ENCODE results near the gene SLC6A2.

The SLC6A2 gene

DNA sequence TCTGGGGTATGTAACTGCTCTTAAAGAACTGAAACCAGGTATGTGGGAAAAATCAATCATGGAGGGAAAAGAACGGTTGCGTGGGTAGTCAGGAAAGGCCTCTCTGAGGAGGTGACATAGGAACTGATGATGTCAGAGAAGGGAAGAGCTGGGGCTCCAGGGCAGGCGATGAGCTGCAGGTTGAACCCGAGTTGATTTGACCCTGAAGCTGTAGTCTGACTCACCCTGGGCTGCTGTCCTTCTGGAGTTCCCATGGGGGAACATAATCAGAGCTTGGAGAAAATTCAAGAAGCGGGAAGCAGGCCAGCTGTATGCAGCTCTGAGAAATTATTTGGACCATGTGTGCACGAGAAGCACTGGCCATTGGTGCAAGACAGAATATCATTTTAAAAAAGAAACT is 16.7 kb downstream of the SLC6A2 start:
- no peak for DNase-seq (ENCODE audit: low read depth)

DNA sequence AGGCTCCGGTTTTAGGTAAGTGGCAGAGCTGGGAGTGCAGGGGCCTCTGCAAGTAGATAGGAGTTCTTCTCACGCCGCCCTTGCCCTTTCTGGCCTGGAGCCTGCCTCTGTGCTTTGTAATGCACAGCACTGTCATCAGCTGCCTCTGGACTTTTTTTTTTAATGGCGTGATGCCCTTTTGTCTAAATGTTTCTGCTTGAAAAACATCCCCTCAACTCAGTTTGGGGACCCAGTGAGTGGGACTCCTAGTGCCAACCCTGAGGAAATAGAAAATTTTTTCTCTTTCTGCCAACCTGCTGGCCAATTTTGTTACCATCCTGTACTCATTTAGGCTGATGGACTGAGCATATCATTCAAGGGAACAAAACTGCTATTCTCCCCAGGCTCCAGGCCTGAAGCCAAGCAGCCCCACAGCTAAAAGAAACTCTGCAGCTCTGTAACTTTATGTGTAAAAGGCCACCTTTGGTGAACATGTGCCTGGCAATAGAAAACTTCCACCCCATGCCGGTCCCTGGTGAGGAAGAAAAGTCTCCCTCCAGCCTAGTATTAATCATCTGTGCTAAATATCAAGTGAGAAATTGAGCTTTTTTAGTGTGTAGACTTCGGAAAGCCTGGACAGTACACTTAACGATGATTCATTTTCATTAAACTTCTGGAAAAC is 22.5 kb downstream of the SLC6A2 start:
- no peak for DNase-seq (ENCODE audit: low read depth)

DNA sequence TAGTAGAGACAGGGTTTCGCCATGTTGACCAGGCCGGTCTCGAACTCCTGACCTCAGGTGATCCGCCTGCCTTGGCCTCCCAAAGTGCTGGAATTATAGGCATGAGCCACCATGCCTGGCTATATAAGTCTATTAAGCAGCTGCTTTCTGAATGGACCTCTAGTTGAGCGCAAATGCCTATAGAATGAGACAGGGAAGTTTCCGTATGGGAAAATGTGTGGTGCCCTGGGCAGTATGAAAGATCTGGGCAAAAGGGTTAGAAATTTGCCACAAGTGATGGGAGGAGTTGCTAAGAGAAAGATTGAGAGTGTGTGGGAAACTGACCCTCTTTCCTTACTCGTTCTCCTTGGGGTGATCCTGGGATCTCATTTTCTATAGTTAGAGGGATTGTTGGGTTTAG is 26.3 kb downstream of the SLC6A2 start:
- DNase-seq (ENCODE audit: low read depth), result no peak

DNA sequence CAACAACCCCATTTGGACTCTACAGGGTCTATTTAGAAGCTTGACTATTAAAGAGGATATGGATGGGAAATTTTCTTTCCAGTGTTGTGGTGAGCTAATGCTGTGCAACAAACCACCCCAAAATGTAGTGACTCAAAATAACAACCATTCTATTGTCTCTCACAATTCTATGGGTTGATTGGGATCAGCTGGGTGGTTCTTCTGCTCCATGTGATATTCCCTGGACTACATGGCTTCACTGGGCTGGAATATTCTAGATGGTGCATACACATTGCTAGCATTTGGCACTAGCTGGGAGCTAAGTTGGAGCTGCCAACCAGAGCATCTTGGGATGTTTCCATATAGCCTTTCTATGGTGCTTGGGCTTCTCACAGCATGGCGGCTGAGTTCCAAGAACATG is 30.2 kb downstream of the SLC6A2 start:
- DNase-seq (ENCODE audit: low read depth), result no peak

DNA sequence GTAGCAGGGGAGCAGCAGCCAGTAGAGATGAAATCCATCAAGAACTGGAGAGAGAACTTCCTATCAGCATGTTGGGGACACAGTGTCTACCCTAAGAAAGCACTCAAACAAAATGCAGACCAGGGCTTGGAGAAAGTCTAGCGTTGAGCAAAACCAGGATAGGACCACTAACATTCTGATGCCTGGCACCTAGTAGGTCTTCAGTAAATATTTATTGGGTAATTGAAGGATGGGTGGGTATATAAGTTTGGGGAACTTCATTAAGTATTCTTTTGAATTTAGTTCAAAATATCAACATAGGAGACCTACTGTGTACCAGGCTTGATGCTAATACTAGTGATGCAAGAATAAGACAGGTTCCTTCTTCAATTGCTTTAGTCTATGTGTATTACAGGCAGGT is 30.9 kb downstream of the SLC6A2 start:
- DNase-seq (ENCODE audit: low read depth), result no peak

DNA sequence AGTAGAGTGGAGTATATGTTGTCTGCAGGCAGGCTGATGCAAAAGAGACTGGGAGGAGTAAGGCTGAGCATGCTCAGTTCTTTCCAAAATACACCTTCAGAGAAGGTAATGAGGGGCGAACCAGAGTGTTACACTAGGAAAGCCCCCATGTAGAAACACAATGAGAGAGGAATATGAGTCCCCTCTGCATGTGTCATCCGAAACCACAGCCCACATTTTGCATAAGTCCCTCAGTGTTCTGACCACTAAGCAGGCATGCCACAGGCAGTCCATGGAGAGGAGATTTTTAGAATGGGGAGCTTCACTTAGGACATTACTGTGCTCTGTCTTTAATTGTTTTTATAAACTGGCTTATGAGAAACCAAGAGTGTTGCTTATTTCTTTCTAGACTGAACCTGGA is 32.0 kb downstream of the SLC6A2 start:
- no peak for DNase-seq (ENCODE audit: low read depth)

DNA sequence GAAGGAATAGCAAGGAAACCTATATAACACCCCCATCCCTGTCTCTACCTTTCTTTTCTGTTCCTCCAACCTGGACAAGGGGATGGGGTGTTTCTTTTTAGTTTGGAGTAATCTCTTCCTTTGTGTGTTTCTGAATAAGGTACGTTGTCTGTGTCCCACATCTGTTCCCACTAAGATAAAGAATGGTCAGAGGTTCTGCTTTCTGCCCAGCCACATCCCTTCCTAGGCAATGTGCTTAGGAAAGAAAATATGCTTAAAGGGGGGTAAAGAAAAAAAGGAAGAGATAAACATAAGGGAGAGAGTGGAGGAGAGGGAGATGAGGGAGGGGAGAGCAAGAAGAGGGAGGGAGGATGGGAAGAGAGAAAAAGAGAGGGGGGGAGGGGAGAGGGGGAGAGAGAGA is 35.1 kb downstream of the SLC6A2 start:
- no peak for DNase-seq (ENCODE audit: low read depth)

DNA sequence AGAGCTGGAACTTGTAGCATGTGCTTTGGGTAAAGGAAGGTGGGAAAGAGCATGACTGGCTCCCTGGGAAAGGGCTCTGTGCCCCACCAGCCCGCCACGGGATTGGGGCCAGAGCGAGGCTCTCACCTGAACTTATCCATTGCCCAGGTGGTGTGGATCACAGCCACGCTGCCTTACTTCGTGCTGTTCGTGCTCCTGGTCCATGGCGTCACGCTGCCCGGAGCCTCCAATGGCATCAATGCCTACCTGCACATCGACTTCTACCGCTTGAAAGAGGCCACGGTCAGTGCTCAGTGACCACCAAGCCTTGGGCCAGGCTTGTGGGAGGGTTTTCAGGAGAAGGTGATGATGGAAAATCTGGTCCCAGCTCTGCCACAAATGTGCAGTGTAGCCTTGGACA is 36.0 kb downstream of the SLC6A2 start:
- no peak for DNase-seq (ENCODE audit: low read depth)

DNA sequence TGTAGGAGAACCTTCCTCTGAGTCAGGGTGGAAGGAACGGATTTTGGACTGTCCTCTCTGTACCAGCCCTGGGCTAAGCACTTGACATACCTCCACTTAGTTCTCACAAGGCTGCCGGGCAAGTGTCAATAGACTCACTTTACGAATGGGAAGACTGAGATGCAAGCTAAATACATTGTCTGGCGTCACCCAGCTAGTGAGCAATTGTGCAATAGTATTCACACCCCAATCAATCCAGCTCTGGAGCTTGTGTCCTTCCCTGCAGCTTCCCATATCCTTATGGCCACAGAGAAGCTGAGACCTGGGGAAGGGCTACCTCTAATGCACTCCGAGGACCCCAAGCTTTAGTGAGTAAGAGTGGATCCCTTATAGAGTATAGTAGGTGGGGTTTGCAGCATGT is 39.8 kb downstream of the SLC6A2 start:
- no peak for DNase-seq (ENCODE audit: low read depth)

DNA sequence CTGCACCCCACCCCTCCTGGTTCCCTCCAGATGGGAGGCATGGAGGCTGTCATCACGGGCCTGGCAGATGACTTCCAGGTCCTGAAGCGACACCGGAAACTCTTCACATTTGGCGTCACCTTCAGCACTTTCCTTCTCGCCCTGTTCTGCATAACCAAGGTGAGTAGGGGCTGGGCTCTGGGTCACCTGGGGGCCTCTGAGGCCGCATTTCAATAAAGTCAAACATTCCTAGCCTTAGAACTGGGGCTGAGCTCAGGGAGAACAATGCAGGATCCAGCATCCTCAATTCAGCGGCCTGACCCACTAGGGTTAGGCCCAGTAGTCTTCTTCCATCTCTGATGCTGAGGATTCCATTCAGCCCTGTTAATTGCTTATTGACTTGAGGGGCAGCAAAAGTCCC is 42.1 kb downstream of the SLC6A2 start:
- no peak for DNase-seq (ENCODE audit: low read depth)

DNA sequence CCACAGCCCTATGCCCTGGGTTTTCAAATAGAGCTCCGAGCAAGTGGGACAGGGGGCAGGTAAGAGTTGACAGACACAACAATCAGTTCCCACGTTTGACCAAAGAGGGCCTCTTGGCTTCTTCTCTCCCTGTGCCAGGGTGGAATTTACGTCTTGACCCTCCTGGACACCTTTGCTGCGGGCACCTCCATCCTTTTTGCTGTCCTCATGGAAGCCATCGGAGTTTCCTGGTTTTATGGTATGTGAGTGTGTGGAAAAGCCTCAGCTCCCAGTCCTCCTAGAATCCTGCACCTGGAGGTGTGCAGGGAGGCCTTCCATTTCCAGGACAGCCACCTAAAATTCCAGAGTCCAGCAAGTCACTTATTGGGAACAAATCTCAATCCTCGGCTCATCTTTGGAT is 42.5 kb downstream of the SLC6A2 start:
- DNase-seq (ENCODE audit: low read depth), result no peak

DNA sequence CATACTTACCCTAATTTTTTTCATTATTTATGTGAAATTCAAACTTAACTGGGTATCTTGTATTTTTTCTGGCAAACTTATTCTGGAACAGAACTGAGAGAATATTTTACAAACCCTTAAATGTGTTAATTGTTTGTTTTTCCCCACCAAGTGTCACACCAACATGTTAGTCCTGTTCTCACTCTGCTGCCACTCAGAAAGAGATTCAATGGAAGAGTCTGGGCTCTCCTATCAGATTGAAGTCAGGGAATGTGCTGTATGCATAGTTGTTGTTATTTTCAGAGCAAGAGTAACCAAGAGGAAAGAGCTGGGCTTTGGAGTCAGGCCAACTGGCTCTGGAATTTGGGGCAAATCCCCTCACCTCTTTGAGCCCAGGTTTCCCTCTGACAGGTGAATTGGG is 43.2 kb downstream of the SLC6A2 start:
- no peak for DNase-seq (ENCODE audit: low read depth)

DNA sequence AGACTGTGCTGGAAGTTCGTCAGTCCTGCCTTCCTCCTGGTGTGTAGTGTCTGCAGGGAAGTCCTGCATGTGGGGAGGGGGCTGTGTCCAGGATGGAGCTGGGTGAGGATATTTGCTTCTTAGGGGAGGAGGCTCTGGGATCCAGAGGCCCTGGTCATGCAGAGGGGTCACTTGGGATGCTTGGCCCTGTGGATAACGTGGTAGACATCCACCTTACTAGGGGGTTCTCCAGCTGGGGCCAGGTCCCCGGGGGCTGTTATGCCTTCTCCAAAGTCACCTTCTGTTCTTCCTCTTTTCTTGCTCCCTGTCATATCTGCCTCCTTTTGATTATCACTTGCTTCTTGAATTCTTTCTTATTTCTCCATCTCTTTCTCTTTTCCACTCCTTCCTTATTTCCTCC is 43.8 kb downstream of the SLC6A2 start:
- no peak for DNase-seq (ENCODE audit: low read depth)

DNA sequence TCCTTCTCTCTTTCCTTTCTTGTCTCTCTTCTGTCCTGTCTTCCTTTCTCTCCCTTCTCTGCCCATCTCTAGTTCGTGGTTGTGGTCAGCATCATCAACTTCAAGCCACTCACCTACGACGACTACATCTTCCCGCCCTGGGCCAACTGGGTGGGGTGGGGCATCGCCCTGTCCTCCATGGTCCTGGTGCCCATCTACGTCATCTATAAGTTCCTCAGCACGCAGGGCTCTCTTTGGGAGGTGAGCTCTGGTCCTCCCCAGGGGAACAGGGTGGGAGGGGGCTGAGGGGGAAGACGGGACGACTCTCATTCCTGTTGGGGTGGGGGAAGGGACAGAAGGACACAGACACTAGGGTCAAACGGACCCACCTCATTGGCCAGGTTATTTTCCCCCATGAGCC is 44.3 kb downstream of the SLC6A2 start:
- no peak for DNase-seq (ENCODE audit: low read depth)

DNA sequence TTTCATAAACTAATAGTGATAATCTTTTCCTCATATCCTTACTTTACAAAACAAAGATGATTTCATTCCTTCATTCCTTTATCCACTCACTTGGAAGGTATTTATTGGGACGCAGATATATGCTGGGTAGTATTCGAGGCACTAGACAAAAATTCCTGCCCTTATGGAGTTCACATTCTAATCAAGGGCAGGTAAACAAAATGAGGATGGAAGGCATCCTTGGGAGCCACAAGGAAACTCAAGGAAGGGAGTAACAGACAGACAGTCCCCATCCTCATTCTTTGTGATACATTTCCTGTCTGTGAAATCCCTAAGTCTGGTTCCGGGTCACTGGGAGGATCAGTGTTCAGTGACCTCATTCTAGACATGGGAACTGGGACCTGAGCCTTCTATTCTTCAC is 45.2 kb downstream of the SLC6A2 start:
- no peak for DNase-seq (ENCODE audit: low read depth)

DNA sequence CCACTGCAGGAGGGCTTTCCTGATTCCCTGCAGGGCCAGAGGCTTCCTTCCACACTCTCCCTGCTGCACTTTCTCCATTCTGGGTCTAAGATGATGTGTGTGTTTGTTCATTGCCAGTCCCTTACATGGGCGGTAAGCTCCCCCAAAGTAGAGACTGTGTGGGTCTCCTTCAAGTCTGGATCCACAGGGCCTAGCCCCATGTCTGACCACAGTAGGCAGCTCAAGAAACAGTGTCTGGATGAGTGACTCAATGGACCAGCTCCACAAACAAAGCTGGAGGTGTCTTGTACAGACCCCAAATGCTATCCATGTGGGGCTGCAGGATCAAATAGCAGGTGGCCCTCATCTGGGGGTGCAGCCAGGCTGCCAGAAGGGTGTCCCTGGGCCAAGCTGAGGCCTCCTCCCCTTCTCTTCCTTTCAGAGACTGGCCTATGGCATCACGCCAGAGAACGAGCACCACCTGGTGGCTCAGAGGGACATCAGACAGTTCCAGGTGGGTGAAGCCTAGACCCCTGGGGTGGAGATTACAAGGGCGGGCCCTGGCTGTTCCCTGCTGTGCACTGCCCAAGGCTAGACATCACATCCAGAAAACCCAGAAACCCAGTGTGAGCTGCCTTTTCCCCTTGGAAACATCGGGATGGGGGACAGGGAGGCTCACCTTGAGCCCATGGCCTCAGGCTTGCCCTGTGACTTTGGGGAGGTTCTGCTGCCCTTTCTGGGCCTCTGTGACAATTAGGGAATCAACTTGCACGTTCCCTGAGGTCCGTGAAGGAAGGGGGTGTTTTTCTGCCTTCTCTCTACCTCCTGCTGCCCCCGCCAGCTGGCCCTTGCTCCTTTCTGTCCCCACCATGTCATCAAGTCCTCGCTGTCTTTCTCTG is 45.9 kb downstream of the SLC6A2 start:
- DNase-seq (ENCODE audit: low read depth), result no peak

DNA sequence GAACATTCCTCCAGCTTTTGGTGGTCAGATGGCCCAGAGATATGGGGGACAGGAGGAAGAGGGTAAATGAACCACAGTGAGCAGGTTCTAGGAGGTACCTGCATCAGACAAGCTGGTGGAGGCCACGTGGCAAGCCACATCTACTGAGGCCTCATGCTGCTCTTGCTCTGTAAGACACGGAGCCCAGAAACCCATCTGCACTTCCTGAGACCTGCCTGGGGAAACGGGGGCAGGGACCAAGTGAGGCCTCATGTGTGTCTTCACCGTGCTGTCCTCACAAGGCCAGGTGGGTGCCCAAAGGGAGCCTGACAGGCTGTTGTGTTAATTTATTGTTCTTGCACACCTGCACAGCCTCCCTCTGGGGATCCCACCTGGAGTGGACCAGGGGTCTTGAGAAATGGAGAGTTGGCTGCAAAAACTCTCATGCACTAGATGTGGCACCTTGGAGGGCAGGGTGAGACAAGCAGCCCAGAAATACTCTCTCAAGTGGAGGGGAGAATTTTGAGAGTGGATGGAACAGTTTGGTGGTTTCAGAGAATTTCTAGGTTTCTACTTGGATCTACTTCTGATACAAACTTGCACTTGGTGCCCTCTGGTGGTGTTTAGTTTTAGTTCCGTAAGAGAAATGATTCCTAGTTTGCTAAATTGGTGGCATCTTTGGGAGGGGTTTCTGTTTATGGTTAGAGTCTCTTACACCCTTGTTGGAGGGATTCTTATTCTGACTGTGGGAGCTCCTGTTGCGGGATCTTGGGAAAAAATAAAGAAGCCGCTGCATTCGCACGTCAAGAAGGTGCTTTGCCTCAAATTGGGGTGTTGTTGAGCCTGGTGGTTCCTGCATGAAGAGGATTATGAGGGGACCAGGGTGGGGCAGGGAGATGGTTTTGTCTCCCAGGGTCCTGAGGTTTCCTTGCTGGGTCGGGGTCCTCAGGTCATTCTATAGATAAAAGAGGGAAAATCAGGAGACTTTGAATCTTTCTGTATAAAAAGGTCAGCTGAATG is 47.5 kb downstream of the SLC6A2 start:
- no peak for DNase-seq (ENCODE audit: low read depth)

DNA sequence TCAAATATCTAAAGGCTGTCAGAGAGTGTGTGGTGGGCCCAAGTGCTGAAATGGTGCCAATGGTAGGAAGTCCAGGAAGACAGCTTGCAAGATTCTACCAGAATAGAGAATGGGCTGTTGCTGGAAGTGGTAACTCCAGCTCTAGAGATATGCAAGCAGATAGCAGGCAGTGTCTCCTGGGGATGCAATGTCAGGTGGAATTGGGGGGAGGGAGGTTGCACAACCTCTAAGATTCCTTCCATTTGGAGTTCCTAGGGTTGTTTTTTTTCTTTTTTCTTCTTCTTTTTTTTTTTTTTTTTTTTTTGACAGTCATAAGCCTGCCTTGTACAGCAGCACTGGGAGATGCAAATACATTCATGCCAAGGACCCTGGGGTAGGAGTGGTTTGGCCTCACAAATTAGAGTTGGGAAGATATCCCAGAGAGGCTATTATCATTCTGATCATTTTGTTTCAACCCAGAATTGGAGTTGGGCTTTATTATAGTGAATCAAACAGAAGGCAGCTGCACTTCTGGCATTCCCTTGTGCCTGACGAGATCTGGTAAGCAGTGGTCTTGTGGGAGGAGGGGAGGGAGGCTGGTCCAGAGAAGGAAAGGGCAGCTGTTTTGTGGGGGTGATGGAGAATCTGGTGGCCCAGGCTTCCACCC is 51.1 kb downstream of the SLC6A2 start:
- DNase-seq (ENCODE audit: low read depth), result no peak

DNA sequence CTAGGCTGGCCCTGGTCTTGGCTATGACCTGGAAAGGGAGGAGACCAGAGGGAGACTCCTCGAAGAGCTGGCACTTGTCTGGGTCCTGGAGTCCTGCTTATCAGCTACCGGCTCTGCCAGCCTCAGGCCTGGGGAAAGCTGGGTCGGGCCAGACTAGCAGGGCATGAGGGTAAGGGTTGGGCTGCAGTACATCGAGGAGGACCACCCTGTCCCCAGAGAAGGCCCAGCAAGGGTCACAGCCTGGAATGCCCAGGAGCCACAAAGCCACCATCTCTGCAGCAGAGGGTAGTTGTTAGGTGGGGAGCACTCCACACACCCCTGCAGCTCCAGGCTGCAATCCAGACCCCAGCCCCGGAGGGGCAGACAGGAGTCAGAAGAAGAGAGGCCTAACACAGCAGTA is 54.0 kb downstream of the SLC6A2 start:
- DNase-seq (ENCODE audit: low read depth), result no peak

DNA sequence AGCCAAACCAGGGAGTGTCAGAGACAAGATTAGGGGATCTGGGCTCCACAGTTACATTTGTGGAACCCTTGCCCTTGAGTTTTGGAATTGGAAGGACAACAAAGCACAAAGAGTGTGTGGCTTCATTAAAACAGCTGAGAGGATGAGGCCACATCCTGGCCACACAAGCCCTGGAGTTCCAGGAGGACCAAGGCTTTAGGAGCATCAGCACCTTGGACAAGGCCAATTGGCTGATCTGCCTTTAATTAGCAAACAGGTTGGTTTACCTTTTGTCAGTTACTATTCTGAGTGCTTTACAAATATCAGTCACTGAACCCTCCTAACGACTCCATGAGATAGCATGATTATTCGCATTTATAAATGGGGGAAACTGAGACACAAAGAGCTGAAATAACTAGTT is 54.7 kb downstream of the SLC6A2 start:
- no peak for DNase-seq (ENCODE audit: low read depth)

DNA sequence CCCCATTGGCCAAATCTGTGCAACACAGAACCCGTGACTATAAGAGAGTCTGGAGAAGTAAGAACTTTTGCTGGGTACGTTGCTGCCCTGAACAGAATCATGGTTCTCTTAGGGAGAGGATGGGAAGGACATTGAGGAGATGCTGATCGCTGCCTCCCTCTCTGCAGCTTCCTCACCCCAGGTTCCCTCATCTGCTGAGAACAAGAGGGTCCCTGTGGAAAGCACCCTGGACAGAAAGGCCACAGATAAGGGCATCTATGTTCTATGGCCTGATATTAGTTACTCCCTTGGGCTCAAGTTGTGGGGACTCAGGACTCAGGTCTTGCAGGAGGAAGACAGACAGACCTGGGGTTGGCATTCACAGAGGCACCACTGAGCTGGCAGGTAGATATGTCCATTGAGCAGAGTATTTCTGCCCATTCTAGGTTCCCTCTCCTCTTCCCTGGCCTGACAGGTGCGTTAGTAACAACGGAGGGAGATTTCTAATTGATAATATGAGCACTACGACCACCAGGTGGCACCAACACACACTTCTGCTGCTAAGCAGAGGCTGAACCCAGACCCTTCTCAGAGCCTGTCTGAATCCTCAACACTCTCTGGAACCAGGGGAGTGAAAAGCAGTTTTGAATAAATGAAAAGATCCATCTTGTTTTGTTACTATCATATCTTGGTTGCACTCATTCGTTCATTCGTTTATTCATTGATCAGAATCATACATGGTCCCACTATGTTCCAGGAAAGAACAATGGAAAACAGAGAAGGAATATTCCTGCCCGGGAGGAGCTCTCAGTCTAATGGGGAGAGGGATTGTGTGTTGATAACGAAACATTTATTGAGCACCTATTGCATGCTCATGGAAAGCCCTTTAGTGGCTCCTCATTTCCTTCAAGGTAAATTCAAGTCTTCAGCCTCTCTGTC is 56.4 kb downstream of the SLC6A2 start:
- DNase-seq (ENCODE audit: low read depth), result no peak

Measured in stimulated activated CD8-positive, alpha-beta memory T cell treated with anti-CD3 and anti-CD28 coated beads, Interleukin-12 subunit alpha, Interleukin-12 subunit beta, amount 100 ng/mL, for 4 hours (primary cell).